Effector memory CD4-positive, alpha-beta T cell (primary cell): ENCODE results near the gene WBP2.

ENCODE experiments used
- DNase-seq, 3 donors: peaks; one replicate each; pipeline ENCODE4 v3.0.0-alpha.2; 2020
- H3K27ac ChIP-seq: 2 replicates; pipeline ENCODE4 v1.7.0; 2013; ENCODE audit warnings: mild to moderate bottlenecking, low read length, moderate library complexity; ENCODE audit not compliant: insufficient read depth, poor library complexity, severe bottlenecking
- H3K27me3 ChIP-seq: replicated peaks from 2 replicates; pipeline ENCODE4 v1.7.0; 2013; ENCODE audit warnings: mild to moderate bottlenecking, low read length; ENCODE audit not compliant: insufficient read depth, control insufficient read depth, poor library complexity, severe bottlenecking
- H3K36me3 ChIP-seq: 2 replicates; pipeline ENCODE4 v1.7.0; 2013; ENCODE audit warnings: mild to moderate bottlenecking, low read length, moderate library complexity; ENCODE audit not compliant: control insufficient read depth, insufficient read depth
- H3K4me1 ChIP-seq: 2 replicates; pipeline ENCODE4 v1.7.0; 2013; ENCODE audit warnings: low read length, mild to moderate bottlenecking; ENCODE audit not compliant: control insufficient read depth, insufficient read depth, poor library complexity, severe bottlenecking
- H3K4me3 ChIP-seq: 2 replicates; pipeline ENCODE4 v1.7.0; 2013; ENCODE audit warnings: low read length, low read depth, mild to moderate bottlenecking; ENCODE audit not compliant: insufficient read depth, poor library complexity, severe bottlenecking
- H3K9me3 ChIP-seq: 2 replicates; pipeline ENCODE4 v1.7.0; 2013; ENCODE audit warnings: mild to moderate bottlenecking, low read length, moderate library complexity; ENCODE audit not compliant: control insufficient read depth

Gene WBP2

DNA sequence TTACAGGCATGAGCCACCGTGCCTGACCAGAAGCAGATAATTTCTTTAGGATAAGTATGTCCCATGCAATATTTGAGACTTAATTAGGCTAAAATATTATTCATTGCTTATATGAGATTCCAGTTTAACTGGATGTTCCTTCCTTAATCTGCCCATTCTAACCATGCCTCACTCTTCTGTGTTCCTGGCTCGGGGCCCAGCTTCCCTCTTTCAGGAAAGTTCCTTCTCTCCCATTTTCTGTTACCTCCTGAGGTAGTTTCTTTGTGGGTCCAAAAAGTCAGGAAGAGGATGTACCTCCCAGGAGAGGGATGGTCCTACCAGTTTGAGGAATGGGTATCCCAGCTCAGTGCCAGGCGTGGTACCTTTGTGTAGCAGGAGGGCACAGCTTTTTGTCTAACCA is 47.3 kb downstream of the WBP2 start:
- DNase-seq, result no peak
- H3K36me3 ChIP-seq, result peaks cover 25% of the 10 kb centered on the region
- no peaks in the 10 kb centered on the region for H3K4me1 ChIP-seq
- no peak overlapping the region for H3K27ac ChIP-seq
- no peak overlapping the region for H3K4me3 ChIP-seq
- no peaks in the 10 kb centered on the region for H3K27me3 ChIP-seq
- H3K9me3 ChIP-seq, result no peaks in the 10 kb centered on the region

GRCh38 chr17:75806822-75807500 is 48.2 kb downstream of the WBP2 start:
- no peak overlapping the region for H3K4me3 ChIP-seq
- H3K4me1 ChIP-seq, result no peaks in the 10 kb centered on the region
- H3K9me3 ChIP-seq, result no peaks in the 10 kb centered on the region
- no peak overlapping the region for H3K27ac ChIP-seq
- H3K27me3 ChIP-seq, result no peaks in the 10 kb centered on the region
- peaks cover 16% of the 10 kb centered on the region for H3K36me3 ChIP-seq
- no peak for DNase-seq

DNA sequence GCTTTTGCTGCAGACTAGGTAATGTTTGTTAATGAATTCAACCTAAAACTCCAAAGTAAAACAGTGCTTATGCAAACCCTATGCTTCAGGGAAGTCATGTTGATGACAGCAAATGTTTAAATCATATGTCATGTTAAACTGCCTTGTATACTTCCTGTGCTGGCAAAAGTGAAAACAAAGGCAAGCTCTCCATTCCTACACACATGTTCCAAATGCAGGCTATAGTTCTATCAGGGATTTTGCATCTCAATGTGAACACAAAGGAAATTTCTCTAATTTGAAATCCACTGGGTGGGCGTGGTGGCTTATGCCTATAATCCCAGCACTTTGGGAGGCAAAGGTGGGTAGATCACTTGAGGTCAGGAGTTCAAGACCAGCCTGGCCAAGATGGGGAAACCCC is 51.3 kb downstream of the WBP2 start:
- Histone ChIP-seq H3K4me1 (no peaks in the 10 kb centered on the region), H3K9me3 (no peaks in the 10 kb centered on the region), H3K27ac (no peak overlapping the region), H3K36me3 (peaks cover 6% of the 10 kb centered on the region), H3K4me3 (no peak overlapping the region), H3K27me3 (no peaks in the 10 kb centered on the region)
- DNase-seq, result no peak

DNA sequence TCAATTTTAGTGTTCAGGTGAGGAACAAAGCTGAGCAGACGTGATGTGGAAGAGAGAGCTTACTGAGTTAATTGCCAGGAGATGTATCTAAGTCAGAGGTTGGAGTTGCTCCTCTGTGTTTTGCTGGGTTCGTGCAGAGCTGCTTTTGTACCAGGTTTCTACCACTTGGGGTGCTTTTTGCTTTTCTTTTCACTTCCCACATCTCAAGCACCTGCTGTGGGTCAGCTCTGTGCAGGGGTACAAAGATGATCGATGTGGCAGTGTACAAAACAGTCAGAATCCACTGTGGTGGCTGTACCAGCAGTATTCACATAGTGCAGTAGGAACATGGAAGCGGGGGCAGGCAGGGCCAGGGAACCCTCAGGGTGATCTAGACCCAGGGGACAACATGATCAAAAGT is 55.7 kb downstream of the WBP2 start:
- no peaks in the 10 kb centered on the region for H3K9me3 ChIP-seq
- H3K4me1 ChIP-seq, result no peaks in the 10 kb centered on the region
- H3K27me3 ChIP-seq, result no peaks in the 10 kb centered on the region
- no peak overlapping the region for H3K27ac ChIP-seq
- no peak for DNase-seq
- peaks cover 9% of the 10 kb centered on the region for H3K36me3 ChIP-seq
- no peak overlapping the region for H3K4me3 ChIP-seq

DNA sequence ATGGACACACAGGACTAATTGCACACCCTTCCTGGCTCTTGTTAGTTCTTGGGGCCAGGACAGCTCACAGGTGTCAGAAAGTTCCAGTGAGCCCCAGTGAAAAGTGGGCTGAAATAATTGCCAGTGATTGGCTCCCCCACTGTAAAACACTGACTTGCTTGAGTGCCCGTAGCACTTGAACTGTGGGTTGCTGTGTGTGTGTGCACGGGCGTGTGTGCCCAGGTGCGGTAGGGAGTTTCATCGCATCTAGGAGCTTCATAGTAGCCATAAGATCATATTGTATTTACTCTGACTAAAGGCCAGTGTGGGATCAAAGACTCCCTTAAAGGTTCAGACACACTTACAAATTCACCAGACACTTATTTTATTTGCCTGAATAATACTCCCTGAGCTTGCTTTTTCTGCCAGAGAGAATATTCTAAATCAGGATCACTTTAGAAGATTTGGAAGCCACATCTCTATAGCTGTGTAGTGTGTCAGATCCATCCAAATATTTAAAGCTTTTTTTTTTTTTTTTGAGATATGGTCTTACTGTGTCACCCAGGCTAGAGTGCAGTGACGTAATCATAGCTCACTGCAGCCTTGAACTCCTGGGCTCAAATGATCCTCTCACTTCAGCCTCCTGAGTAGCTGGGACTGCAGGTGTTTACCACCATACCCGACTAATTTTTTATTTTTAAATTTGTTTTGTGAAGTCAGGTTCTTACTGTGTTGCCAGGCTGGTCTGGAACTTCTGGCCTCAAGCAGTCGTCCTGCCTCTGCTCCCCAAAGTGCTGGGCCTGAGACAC is 59.1 kb downstream of the WBP2 start:
- Histone ChIP-seq H3K27me3 (no peaks in the 10 kb centered on the region), H3K4me3 (no peak overlapping the region), H3K36me3 (peaks cover 17% of the 10 kb centered on the region), H3K27ac (no peak overlapping the region), H3K9me3 (no peaks in the 10 kb centered on the region), H3K4me1 (no peaks in the 10 kb centered on the region)
- no peak for DNase-seq
